Esophagus squamous epithelium (tissue), 5 donors: ENCODE data around the gene TTC9C. TPM values are rescaled to one million over a fixed set of nuclear protein-coding genes. Genes with fewer than 3 reads are reported as not detected.

Experiments used
- DNase-seq: peaks from one replicate; lab custom pipeline; 2025; lab: John Stamatoyannopoulos, UW
- H3K27ac ChIP-seq, 4 donors: fragments of 200-600 bp; sonication (generic); one replicate each; pipeline ENCODE4 v1.5.1; 2016 to 2019; ENCODE audit warnings: mild to moderate bottlenecking in 1 of 4
- H3K27me3 ChIP-seq, 4 donors: fragments of 200-600 bp; sonication (generic); 1 replicate in 3 of 4; 2 replicates in 1 of 4; pipeline versions ENCODE4 v1.5.1 to v1.6.0; 2017 to 2021; ENCODE audit warnings: antibody characterized with exemption in 1 of 4
- H3K36me3 ChIP-seq, 3 donors: fragments of 200-600 bp; sonication (generic); one replicate each; pipeline ENCODE4 v1.5.1; 2016 to 2019
- H3K4me1 ChIP-seq, 3 donors: fragments of 200-600 bp; sonication (generic); one replicate each; pipeline ENCODE4 v1.5.1; 2017 to 2019
- H3K4me3 ChIP-seq, 4 donors: fragments of 200-600 bp; sonication (generic); 1 replicate in 3 of 4; 2 replicates in 1 of 4; pipeline ENCODE4 v1.5.1; 2016 to 2019; ENCODE audit warnings: mild to moderate bottlenecking in 2 of 4, moderate library complexity in 1 of 4
- H3K9me3 ChIP-seq, 3 donors: fragments of 200-600 bp; sonication (generic); one replicate each; pipeline ENCODE4 v1.5.1; 2016 to 2019
- POLR2A ChIP-seq, 4 donors: fragments of 450-650 bp; IDR thresholded peaks; one replicate each; pipeline ENCODE4 v1.6.1; 2017; ENCODE audit warnings: antibody characterized with exemption in 4 of 4, mild to moderate bottlenecking in 4 of 4, moderate library complexity in 3 of 4
- WGBS, 2 donors: methylation state at CpG; one replicate each; pipeline ENCODE4 v1.1.5; 2018; 5-methylcytosine and 5-hydroxymethylcytosine counted together
- intact Hi-C: fragments of 100-400 bp; cut with DNase I; formaldehyde crosslinking; loops from one replicate; pipeline ENCODE4 v1.15.0; 2022
- total RNA-seq, 4 donors: library from RNA; depleted of rRNA; stranded (reverse); fragments of >200 nt; gene quantifications; one replicate each; pipeline ENCODE4 v1.1.0, GENCODE V29; 2016
- TF ChIP-seq, protein P1 (sequence below), 6 experiments: fragments of 450-650 bp in 4 of 6; fragments of 200-600 bp in 2 of 6; sonication (generic) in 2 of 6; IDR thresholded peaks; one replicate each; pipeline ENCODE4 v1.5.1; 2016 to 2019; ENCODE audit warnings: antibody characterized with exemption in 6 of 6, mild to moderate bottlenecking in 4 of 6, moderate library complexity in 4 of 6
- donor health status: DM: yes; HTN: yes; CAD: no.

Gene TTC9C
- total RNA-seq, 4 donors from 2014 or later: 9.6 to 21.3 (median 15.0) TPM

DNA sequence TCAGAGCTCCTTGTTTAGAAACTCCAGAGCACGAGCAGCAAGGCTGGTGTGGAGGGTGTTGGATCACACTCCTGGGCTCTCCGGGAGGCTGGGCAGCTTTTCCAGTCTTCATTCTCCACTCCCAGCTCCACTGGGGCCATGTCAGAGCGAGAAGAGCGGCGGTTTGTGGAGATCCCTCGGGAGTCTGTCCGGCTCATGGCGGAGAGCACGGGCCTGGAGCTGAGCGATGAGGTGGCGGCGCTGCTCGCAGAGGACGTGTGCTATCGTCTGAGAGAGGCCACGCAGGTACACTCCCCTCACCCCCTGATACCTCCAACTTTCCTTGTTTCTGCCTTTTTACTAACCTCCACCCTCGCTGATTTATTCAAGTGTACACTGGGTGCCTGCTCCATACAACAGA is 47.4 kb downstream of the TTC9C start:
- Histone ChIP-seq H3K9me3 (no peaks in the 10 kb centered on the region), H3K4me1 (peaks cover 9 to 42% (median 9%) of the 10 kb centered on the region in 3 donors), H3K4me3 (no peak overlapping the region), H3K27ac (no peak overlapping the region), H3K27me3 (no peaks in the 10 kb centered on the region), H3K36me3 (peaks cover 11 to 56% (median 14%) of the 10 kb centered on the region in 3 donors)
- intact Hi-C loops: no loop called here
- TF ChIP-seq, protein P1, sequence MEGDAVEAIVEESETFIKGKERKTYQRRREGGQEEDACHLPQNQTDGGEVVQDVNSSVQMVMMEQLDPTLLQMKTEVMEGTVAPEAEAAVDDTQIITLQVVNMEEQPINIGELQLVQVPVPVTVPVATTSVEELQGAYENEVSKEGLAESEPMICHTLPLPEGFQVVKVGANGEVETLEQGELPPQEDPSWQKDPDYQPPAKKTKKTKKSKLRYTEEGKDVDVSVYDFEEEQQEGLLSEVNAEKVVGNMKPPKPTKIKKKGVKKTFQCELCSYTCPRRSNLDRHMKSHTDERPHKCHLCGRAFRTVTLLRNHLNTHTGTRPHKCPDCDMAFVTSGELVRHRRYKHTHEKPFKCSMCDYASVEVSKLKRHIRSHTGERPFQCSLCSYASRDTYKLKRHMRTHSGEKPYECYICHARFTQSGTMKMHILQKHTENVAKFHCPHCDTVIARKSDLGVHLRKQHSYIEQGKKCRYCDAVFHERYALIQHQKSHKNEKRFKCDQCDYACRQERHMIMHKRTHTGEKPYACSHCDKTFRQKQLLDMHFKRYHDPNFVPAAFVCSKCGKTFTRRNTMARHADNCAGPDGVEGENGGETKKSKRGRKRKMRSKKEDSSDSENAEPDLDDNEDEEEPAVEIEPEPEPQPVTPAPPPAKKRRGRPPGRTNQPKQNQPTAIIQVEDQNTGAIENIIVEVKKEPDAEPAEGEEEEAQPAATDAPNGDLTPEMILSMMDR (IDR thresholded peaks at IDR 0.05): no peak
- no peak for TF ChIP-seq POLR2A (IDR thresholded peaks at IDR 0.05)
- 92 to 93% methylated on average over 17 of the region's 17 CpGs for WGBS, 2 donors
- no peak for DNase-seq

DNA sequence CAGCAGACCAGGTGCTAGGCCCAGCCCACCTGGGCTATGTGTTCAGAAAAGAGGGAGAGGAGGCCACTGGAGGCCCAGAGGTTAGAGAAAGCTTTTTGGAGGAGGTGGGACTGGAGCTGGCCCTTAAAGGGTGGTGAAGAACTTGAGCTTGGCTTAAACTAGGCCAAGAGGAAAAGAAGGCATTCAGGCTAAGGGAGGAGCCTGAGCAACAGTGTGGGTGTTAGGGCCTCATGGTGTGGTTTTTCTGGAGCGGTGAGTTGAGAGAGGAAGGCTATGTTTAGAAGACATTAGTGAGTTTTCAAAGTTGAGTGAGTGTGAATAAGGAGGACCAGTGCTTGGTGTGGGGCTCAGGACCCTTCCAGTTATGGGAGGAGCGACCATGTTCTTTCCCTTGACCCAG is 49.1 kb downstream of the TTC9C start:
- no peak overlapping the region for H3K27ac ChIP-seq
- H3K4me1 ChIP-seq: peaks cover under 1 to 30% (median under 1%) of the 10 kb centered on the region in 3 donors
- no peak for DNase-seq
- H3K36me3 ChIP-seq: peaks cover 11 to 74% (median 14%) of the 10 kb centered on the region in 3 donors
- H3K27me3 ChIP-seq: no peaks in the 10 kb centered on the region
- intact Hi-C loops: no loop called here
- H3K9me3 ChIP-seq: no peaks in the 10 kb centered on the region
- no peak overlapping the region for H3K4me3 ChIP-seq
- WGBS, 2 donors: 81 to 93% methylated on average over 2 of the region's 2 CpGs
- TF ChIP-seq, protein P1 (IDR thresholded peaks at IDR 0.05): no peak
- no peak for TF ChIP-seq POLR2A (IDR thresholded peaks at IDR 0.05)

DNA sequence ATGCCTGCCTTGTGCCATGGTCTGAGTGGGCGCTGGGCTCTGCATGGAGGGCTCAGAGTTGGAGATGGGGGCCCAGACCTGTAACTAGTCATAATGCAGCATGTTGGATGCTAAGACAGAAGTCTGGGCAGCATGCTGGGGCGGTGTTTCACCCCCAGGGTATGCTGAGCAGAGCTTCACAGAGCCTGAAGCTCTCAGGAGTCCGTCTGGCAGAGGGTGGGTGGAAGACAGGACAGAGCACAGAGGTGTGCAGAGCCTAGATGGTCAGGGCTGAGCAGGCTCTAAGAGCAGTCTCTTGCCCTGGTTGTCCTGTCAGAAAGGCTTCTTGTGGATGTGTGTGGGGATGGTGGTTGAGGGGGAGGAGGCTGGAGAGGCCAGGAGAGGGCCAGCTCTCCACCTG is 50.2 kb downstream of the TTC9C start:
- Histone ChIP-seq H3K4me1 (peaks cover 0 to 20% (median 0%) of the 10 kb centered on the region in 3 donors), H3K36me3 (peaks cover 11 to 84% (median 14%) of the 10 kb centered on the region in 3 donors), H3K4me3 (no peak overlapping the region), H3K27ac (no peak overlapping the region), H3K27me3 (no peaks in the 10 kb centered on the region), H3K9me3 (no peaks in the 10 kb centered on the region)
- WGBS, 2 donors: 81% methylated on average over 3 of the region's 3 CpGs; no CpG with 5 or more reads in 1 of the 2 donors
- intact Hi-C loops: no loop called here
- DNase-seq: no peak
- no peak for TF ChIP-seq POLR2A (IDR thresholded peaks at IDR 0.05)
- TF ChIP-seq, protein P1 (IDR thresholded peaks at IDR 0.05): no peak

DNA sequence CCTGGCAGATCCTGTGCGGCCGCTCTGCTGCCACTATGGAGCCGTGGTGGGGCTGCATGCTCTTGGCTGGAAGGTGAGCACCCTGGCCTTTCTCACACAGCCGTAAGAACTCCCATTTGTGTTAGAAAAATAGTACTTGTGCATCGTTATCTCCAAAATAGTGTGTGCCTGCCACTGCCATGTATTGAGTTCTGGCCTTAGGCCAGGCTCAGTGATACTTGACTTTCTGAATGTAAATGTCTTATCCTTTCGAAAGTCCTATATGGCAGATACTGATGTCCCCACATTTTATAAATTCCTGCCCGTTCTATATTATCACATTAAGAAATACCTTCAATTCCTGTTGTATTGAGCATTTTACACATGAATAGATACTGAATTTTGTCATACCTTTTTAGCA is 54.5 kb downstream of the TTC9C start:
- DNase-seq: no peak
- Histone ChIP-seq H3K27me3 (no peaks in the 10 kb centered on the region), H3K4me3 (no peak overlapping the region), H3K4me1 (peaks cover 7 to 13% (median 9%) of the 10 kb centered on the region in 3 donors), H3K9me3 (no peaks in the 10 kb centered on the region), H3K36me3 (peaks cover 0 to 71% (median under 1%) of the 10 kb centered on the region in 3 donors), H3K27ac (no peak overlapping the region)
- TF ChIP-seq, protein P1 (IDR thresholded peaks at IDR 0.05): no peak
- TF ChIP-seq POLR2A (IDR thresholded peaks at IDR 0.05): no peak
- 98 to 99% methylated on average over 7 of the region's 7 CpGs for WGBS, 2 donors
- intact Hi-C loops: no loop called here

DNA sequence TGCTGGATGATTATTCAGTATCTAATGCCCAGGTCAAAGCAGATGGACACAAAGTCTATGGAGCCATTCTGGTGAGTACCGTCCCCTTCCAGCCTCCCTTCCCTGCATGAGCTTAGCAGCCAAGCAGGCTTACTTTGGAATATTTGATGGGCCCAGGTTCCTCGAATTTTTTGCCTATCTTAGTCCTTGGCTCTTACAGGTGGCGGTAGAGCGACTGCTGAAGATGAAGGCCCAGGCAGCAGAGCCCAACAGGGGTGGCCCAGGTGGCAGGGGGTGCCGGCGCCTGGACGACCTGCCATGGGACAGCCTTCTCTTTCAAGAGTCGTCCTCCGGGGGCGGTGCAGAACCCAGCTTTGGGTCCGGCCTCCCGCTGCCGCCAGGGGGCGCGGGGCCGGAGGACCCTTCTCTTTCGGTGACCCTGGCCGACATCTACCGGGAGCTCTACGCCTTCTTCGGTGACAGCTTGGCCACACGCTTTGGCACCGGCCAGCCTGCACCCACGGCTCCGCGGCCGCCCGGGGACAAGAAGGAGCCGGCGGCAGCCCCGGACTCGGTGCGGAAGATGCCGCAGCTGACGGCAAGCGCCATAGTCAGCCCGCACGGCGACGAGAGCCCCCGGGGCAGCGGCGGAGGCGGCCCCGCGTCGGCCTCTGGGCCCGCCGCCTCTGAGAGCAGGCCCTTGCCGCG is 58.2 kb downstream of the TTC9C start:
- Histone ChIP-seq H3K9me3 (no peaks in the 10 kb centered on the region), H3K27me3 (no peaks in the 10 kb centered on the region), H3K4me1 (peaks cover 27 to 50% (median 33%) of the 10 kb centered on the region in 3 donors), H3K4me3 (peak overlapping the region; percentile 65 to 100 (median 90)), H3K36me3 (peaks cover 0 to 54% (median 0%) of the 10 kb centered on the region in 3 donors), H3K27ac (peak overlapping the region; percentile 94 to 100 (median 96))
- DNase-seq: peak; percentile 40
- TF ChIP-seq, protein P1 (IDR thresholded peaks at IDR 0.05): peak; percentile 94 to 98 (median 96)
- TF ChIP-seq POLR2A (IDR thresholded peaks at IDR 0.05): no peak
- intact Hi-C loops: loop anchor here (5.0 kb wide), 1 partner anchor 96 kb away; the partner anchor contains the start of gene SLC3A2
- 8 to 11% methylated on average over 2 to 5 of the region's 51 CpGs for WGBS, 2 donors
